Epithelial cell of prostate (primary cell): ENCODE measurements around the gene IGFLR1.
A peak's percentile ranks its signal among the peaks of the same experiment; 100 is the strongest.
"Not testable (repeated sequence)": the region's sequence is repeated elsewhere in the genome, so short reads cannot be mapped to it uniquely, and the experiment has no call there.

ENCODE experiments used
- DNase-seq: peaks from one replicate; pipeline ENCODE4 v3.0.0-alpha.2; 2011; ENCODE audit warnings: low read depth, low spot score
- H3K27ac ChIP-seq: fragments of 450-650 bp; 2 replicates; pipeline ENCODE4 v1.5.1; 2017; ENCODE audit warnings: mild to moderate bottlenecking

The IGFLR1 gene

GRCh38 chr19:35713904-35714495 lies 28.3 kb downstream of the IGFLR1 start:
- H3K27ac ChIP-seq: no peak overlapping the region
- no peak for DNase-seq

- DNase-seq: no peak
- no peak overlapping the region for H3K27ac ChIP-seq
Measured at GRCh38 chr19:35713506-35713850, 28.8 kb downstream of the IGFLR1 start.

- H3K27ac ChIP-seq: no peak overlapping the region
- no peak for DNase-seq
Measured at GRCh38 chr19:35712567-35713505, 29.4 kb downstream of the IGFLR1 start.

- DNase-seq: no peak
- no peak overlapping the region for H3K27ac ChIP-seq
Measured at GRCh38 chr19:35710784-35711723, 31.2 kb downstream of the IGFLR1 start.

GRCh38 chr19:35708391-35708790 lies 33.9 kb downstream of the IGFLR1 start:
- H3K27ac ChIP-seq: no peak overlapping the region
- DNase-seq: no peak

- H3K27ac ChIP-seq: no peak within 1 kb of the TSS
- DNase-seq: no peak
Measured at GRCh38 chr19:35704218-35704617, 38.0 kb downstream of the IGFLR1 start, which contains the start of gene ZBTB32. ZBTB32 (plus strand) TSS chr19:35704558; CDS start chr19:35714627, 10,069 bp downstream.

- H3K27ac ChIP-seq: no peak overlapping the region
- DNase-seq: no peak
Measured at GRCh38 chr19:35703343-35703742, 38.9 kb downstream of the IGFLR1 start.

GRCh38 chr19:35702223-35703012 lies 39.8 kb downstream of the IGFLR1 start:
- DNase-seq: peak; percentile 89
- H3K27ac ChIP-seq: no peak overlapping the region

GRCh38 chr19:35696835-35697234 lies 45.4 kb downstream of the IGFLR1 start:
- H3K27ac ChIP-seq: no peak overlapping the region
- no peak for DNase-seq

GRCh38 chr19:35695895-35696422 lies 46.3 kb downstream of the IGFLR1 start:
- H3K27ac ChIP-seq: no peak overlapping the region

GRCh38 chr19:35693835-35694599 lies 48.2 kb downstream of the IGFLR1 start:
- H3K27ac ChIP-seq: no peak overlapping the region
- no peak for DNase-seq

More at GRCh38 chr19:35695895-35696422, 46.3 kb downstream of the IGFLR1 start:
- DNase-seq: no peak

- no peak for DNase-seq
- H3K27ac ChIP-seq: no peak overlapping the region
Measured at GRCh38 chr19:35693422-35693821, 48.8 kb downstream of the IGFLR1 start.

GRCh38 chr19:35692010-35692409 lies 50.2 kb downstream of the IGFLR1 start:
- H3K27ac ChIP-seq: no peak overlapping the region
- no peak for DNase-seq

GRCh38 chr19:35691106-35691505 lies 51.1 kb downstream of the IGFLR1 start:
- DNase-seq, H3K27ac ChIP-seq: not testable (repeated sequence)

- H3K27ac ChIP-seq: no peak overlapping the region
- DNase-seq: no peak
Measured at GRCh38 chr19:35689836-35690235, 52.4 kb downstream of the IGFLR1 start.
